WI38 (cell line): Measurements from ENCODE around the gene NDUFAF8.

Source experiments
- H3K4me3 ChIP-seq: 2 replicates; pipeline ENCODE4 v1.5.1; 2011; ENCODE audit warnings: low read depth, mild to moderate bottlenecking, control low read depth, low read length
- CTCF ChIP-seq: IDR thresholded peaks from 2 replicates; pipeline ENCODE4 v1.5.1; 2012; ENCODE audit warnings: low read depth, mild to moderate bottlenecking, control low read depth, low read length

The NDUFAF8 gene

GRCh38 chr17:81272616-81273015 is 33.5 kb downstream of the NDUFAF8 start:
- no peak overlapping the region for H3K4me3 ChIP-seq
- no peak for TF ChIP-seq CTCF

GRCh38 chr17:81273698-81274470 is 34.8 kb downstream of the NDUFAF8 start:
- no peak for TF ChIP-seq CTCF
- no peak overlapping the region for H3K4me3 ChIP-seq

- TF ChIP-seq CTCF, result no peak
These were observed 35.3 kb downstream of the NDUFAF8 start for GRCh38 chr17:81274471-81274855.

GRCh38 chr17:81276781-81277180 is 37.7 kb downstream of the NDUFAF8 start:
- TF ChIP-seq CTCF, result no peak

More at GRCh38 chr17:81274471-81274855, 35.3 kb downstream of the NDUFAF8 start:
- H3K4me3 ChIP-seq, result no peak overlapping the region

GRCh38 chr17:81277421-81277820 is 38.3 kb downstream of the NDUFAF8 start:
- no peak for TF ChIP-seq CTCF
- H3K4me3 ChIP-seq, result no peak overlapping the region

More at GRCh38 chr17:81276781-81277180, 37.7 kb downstream of the NDUFAF8 start:
- H3K4me3 ChIP-seq, result no peak overlapping the region

GRCh38 chr17:81277946-81278693 is 39.0 kb downstream of the NDUFAF8 start:
- H3K4me3 ChIP-seq, result no peak overlapping the region
- no peak for TF ChIP-seq CTCF

- H3K4me3 ChIP-seq, result no peak overlapping the region
- no peak for TF ChIP-seq CTCF
These were observed 39.7 kb downstream of the NDUFAF8 start for GRCh38 chr17:81278831-81279230.
